GM12891 (cell line): ENCODE measurements around the gene DSG4. TPM values are rescaled to one million over a fixed set of nuclear protein-coding genes. Genes with fewer than 3 reads are reported as not detected.
"Not testable (repeated sequence)": the region's sequence is repeated elsewhere in the genome, so short reads cannot be mapped to it uniquely, and the experiment has no call there.

Source experiments
- DNase-seq: peaks from one replicate; pipeline ENCODE4 v3.0.0; 2011; ENCODE audit warnings: low spot score; ENCODE audit not compliant: insufficient read length
- FAIRE-seq: peaks from 2 replicates; lab custom pipeline; 2011; peaks lifted over from hg19 to GRCh38; lab: Jason Lieb, UNC
- PAX5 ChIP-seq: IDR thresholded peaks from 2 replicates; pipeline ENCODE4 v1.6.1; 2011; ENCODE audit warnings: low read length, moderate library complexity, mild to moderate bottlenecking; ENCODE audit not compliant: insufficient read depth, severe bottlenecking
- POLR2A ChIP-seq: IDR thresholded peaks from 2 replicates; pipeline ENCODE4 v1.6.1; 2011; ENCODE audit warnings: low read depth, low read length, control low read depth
- POLR2AphosphoS5 ChIP-seq: IDR thresholded peaks from 2 replicates; pipeline ENCODE4 v1.6.1; 2011; ENCODE audit warnings: low read depth, low read length, control low read depth
- POU2F2 ChIP-seq: IDR thresholded peaks from 2 replicates; pipeline ENCODE4 v1.6.1; 2011; ENCODE audit warnings: low read depth, mild to moderate bottlenecking, control low read depth, low read length, moderate library complexity
- SPI1 ChIP-seq: IDR thresholded peaks from 2 replicates; pipeline ENCODE4 v1.6.1; 2011; ENCODE audit warnings: low read depth, low read length, control low read depth
- TAF1 ChIP-seq: IDR thresholded peaks from 2 replicates; pipeline ENCODE4 v1.6.1; 2011; ENCODE audit warnings: low read depth, low read length, control low read depth
- polyA plus RNA-seq: library from polyadenylated mRNA; unstranded; fragments of >200 nt; gene quantifications from one replicate; pipeline ENCODE4 v1.2.1, GENCODE V29; 2012; ENCODE audit warnings: low read depth, missing spikeins, inconsistent platforms; ENCODE audit not compliant: missing spikeins

DSG4 gene, protein sequence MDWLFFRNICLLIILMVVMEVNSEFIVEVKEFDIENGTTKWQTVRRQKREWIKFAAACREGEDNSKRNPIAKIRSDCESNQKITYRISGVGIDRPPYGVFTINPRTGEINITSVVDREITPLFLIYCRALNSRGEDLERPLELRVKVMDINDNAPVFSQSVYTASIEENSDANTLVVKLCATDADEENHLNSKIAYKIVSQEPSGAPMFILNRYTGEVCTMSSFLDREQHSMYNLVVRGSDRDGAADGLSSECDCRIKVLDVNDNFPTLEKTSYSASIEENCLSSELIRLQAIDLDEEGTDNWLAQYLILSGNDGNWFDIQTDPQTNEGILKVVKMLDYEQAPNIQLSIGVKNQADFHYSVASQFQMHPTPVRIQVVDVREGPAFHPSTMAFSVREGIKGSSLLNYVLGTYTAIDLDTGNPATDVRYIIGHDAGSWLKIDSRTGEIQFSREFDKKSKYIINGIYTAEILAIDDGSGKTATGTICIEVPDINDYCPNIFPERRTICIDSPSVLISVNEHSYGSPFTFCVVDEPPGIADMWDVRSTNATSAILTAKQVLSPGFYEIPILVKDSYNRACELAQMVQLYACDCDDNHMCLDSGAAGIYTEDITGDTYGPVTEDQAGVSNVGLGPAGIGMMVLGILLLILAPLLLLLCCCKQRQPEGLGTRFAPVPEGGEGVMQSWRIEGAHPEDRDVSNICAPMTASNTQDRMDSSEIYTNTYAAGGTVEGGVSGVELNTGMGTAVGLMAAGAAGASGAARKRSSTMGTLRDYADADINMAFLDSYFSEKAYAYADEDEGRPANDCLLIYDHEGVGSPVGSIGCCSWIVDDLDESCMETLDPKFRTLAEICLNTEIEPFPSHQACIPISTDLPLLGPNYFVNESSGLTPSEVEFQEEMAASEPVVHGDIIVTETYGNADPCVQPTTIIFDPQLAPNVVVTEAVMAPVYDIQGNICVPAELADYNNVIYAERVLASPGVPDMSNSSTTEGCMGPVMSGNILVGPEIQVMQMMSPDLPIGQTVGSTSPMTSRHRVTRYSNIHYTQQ
- polyA plus RNA-seq, result not detected

DNA sequence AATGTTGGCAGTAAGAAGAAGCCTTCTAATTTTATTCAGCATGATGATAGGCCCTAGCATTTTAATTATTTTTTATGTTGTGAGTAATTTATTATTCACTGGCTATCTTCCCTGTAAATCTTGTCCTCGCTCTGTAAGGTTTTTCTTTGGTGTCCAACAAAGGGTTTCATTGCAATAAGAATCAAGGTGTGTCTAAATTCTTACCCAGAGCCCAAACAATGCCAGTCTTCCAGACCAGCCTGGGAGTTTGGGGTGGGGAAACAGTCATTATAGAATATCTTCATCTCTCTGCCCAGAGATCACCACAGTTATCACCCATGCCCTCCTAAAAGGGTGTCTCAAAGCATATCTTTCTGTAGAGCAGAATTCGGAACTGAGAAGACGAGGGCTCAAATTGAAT, at the start of gene DSG4:
Gene DSG4, plus strand, starts transcription at position 301 of the 400 bp plus-strand sequence. CDS start 135 bp downstream, outside the sequence.
- FAIRE-seq, result no peak
- no peak for DNase-seq
- TF ChIP-seq POU2F2, result no peak
- no peak for TF ChIP-seq TAF1
- TF ChIP-seq SPI1, result no peak
- TF ChIP-seq POLR2A, result no peak
- no peak for TF ChIP-seq POLR2AphosphoS5
- TF ChIP-seq PAX5, result no peak

DNA sequence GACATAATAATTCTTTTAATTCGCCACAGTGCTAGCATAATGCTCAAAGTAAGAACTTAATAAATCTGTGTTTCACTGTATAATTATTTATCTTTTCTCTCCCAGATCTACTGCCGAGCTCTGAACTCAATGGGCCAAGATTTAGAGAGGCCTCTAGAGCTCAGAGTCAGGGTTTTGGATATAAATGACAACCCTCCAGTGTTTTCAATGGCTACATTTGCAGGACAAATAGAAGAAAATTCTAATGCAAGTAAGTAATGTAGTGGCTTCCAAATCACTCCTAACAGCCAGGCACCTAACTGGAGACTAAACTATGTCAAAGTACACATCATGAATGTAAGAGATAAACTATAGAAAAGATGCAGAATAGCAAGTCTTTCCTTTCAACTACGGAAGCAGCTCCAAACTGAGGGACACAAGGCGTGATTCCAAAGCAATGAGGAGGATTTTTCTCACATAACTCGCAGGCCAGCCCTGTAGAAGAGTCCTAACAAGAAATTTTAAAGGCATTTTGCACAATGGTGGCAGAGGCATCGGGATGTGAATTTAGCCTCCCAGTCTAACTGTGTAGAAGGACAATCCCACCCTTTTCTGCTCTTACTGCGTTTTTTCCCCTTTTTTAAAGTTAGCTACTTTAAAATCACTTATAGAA, 46.7 kb upstream of the DSG4 start:
- TF ChIP-seq PAX5, result no peak
- TF ChIP-seq POU2F2, result no peak
- no peak for TF ChIP-seq POLR2AphosphoS5
- no peak for TF ChIP-seq POLR2A
- TF ChIP-seq TAF1, result no peak
- no peak for TF ChIP-seq SPI1
- no peak for FAIRE-seq
- DNase-seq, result no peak

GRCh38 chr18:31343454-31343853, 33.1 kb upstream of the DSG4 start:
- no peak for DNase-seq
- TF ChIP-seq TAF1 (no peak), POLR2AphosphoS5 (no peak), SPI1 (no peak), POU2F2 (no peak)
- FAIRE-seq, result no peak

DNA sequence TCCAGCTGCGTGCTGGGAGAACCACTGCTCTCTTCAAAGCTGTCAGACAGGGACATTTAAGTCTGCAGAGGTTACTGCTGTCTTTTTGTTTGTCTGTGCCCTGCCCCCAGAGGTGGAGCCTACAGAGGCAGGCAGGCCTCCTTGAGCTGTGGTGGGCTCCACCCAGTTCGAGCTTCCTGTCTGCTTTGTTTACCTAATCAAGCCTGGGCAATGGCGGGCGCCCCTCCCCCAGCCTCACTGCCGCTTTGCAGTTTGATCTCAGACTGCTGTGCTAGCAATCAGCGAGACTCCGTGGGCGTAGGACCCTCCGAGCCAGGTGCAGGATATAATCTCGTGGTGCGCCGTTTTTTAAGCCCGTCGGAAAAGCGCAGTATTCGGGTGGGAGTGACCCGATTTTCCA, 23.2 kb upstream of the DSG4 start:
- DNase-seq, FAIRE-seq: not testable (repeated sequence)

DNA sequence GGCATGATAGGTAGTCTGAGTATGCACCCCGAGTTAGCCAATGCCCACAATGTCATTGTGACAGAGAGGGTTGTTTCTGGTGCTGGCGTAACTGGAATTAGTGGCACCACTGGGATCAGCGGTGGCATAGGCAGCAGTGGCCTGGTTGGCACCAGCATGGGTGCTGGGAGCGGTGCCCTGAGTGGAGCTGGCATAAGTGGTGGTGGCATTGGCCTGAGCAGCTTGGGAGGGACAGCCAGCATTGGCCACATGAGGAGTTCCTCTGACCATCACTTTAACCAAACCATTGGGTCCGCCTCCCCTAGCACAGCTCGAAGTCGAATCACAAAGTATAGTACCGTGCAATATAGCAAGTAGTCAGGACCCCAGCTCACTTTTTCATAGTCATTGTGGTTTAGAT, 21.6 kb upstream of the DSG4 start:
- no peak for DNase-seq
- no peak for FAIRE-seq
- TF ChIP-seq POLR2A (no peak), PAX5 (no peak), TAF1 (no peak), POU2F2 (no peak), SPI1 (no peak), POLR2AphosphoS5 (no peak)

DNA sequence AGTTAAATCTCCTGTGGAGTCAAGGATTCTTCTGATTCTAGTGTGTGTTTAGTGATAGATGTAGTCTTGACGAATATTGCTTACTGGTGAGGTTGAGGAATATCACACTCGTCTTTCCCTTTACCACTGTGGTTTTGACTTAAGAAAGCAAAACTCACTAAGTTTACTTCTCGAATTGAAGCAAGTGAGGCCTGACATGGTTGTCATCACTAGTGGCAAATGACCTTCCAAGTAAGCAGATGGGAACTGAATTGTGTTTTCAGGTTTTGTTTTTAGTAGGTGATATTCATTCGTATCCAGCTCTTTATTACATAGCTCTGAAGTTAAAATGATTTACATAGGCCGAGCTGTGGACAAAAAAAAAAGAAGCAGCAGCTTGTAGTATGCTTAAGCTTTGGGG, 20.6 kb upstream of the DSG4 start:
- no peak for FAIRE-seq
- no peak for DNase-seq
- TF ChIP-seq POLR2A (no peak), POU2F2 (no peak), POLR2AphosphoS5 (no peak), PAX5 (no peak), TAF1 (no peak), SPI1 (no peak)

- DNase-seq (no peak), FAIRE-seq (no peak)
- no peak for TF ChIP-seq POU2F2
- no peak for TF ChIP-seq POLR2AphosphoS5
- TF ChIP-seq SPI1, result no peak
- TF ChIP-seq POLR2A, result no peak
- TF ChIP-seq PAX5, result no peak
- TF ChIP-seq TAF1, result no peak
Observed at GRCh38 chr18:31364190-31364589, 12.4 kb upstream of the DSG4 start.

- no peak for DNase-seq
- no peak for FAIRE-seq
- TF ChIP-seq TAF1, result no peak
- no peak for TF ChIP-seq SPI1
- no peak for TF ChIP-seq POU2F2
- no peak for TF ChIP-seq PAX5
- no peak for TF ChIP-seq POLR2AphosphoS5
- no peak for TF ChIP-seq POLR2A
Observed at GRCh38 chr18:31369478-31369877, 7.1 kb upstream of the DSG4 start.

DNA sequence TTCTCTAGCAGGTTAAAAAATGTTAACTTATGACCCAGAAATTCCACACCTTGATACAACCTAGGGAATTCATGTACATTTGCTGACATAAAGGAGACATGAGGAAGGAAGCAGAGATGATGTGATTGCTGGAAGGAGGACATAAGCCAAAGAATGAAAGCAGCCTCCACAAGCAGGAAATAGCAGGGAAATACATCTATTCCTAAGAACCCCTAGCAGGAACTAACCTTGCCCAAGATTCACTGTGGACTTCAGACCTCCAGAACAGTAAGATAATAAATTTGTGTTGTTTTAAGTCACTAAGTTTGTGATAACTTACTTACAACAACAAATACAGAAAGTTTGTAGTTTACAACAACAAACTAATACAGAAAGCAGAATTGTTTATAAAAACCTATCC, 4.6 kb upstream of the DSG4 start:
- no peak for FAIRE-seq
- no peak for TF ChIP-seq PAX5
- no peak for TF ChIP-seq POLR2AphosphoS5
- no peak for DNase-seq

GRCh38 chr18:31373641-31374040, 2.9 kb upstream of the DSG4 start:
- no peak for TF ChIP-seq POLR2AphosphoS5
- no peak for TF ChIP-seq TAF1
- no peak for TF ChIP-seq POU2F2
- no peak for TF ChIP-seq POLR2A
- FAIRE-seq, result no peak

More at GRCh38 chr18:31373641-31374040, 2.9 kb upstream of the DSG4 start:
- DNase-seq, result no peak
